T47D (cell line): ENCODE results near the gene TRIM28.
"Not testable (repeated sequence)": the region's sequence is repeated elsewhere in the genome, so short reads cannot be mapped to it uniquely, and the experiment has no call there.

ENCODE experiments used
- DNase-seq, 2 experiments: peaks; one replicate each; pipeline versions ENCODE4 v3.0.0 to v3.0.0-alpha.2; 2011 to 2012; ENCODE audit warnings: low read depth in 1 of 2, low spot score in 1 of 2
- JUND ChIP-seq: IDR thresholded peaks from 2 replicates; pipeline ENCODE4 v1.6.1; 2012; ENCODE audit warnings: low read depth
- in situ Hi-C: cut with HindIII; loops from 2 replicates; pipeline ENCODE4 v1.10.0; 2016; ENCODE audit warnings: low sequenced_read_pairs, low pct_unique_long_range_greater_than_20kb

The TRIM28 gene

DNA sequence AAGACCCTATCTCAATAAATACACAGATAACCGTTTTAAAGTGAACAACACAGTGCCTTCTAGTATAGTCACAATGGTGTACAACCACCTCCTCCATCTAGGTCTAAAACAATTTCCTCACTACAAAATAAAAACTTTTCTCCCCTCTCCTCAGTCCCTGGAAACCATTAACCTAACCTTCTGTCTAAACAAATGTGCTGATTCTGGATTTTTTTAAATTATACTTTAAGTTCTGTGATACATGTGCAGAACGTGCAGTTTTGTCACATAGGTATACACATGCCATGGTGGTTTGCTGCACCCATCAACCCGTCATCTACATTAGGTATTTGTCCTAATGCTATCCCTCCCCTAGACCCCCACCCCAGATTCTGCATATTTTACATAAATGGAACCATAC, 14.5 kb upstream of the TRIM28 start:
- in situ Hi-C loops, result no loop called here
- DNase-seq, result no peak
- TF ChIP-seq JUND, result no peak

DNA sequence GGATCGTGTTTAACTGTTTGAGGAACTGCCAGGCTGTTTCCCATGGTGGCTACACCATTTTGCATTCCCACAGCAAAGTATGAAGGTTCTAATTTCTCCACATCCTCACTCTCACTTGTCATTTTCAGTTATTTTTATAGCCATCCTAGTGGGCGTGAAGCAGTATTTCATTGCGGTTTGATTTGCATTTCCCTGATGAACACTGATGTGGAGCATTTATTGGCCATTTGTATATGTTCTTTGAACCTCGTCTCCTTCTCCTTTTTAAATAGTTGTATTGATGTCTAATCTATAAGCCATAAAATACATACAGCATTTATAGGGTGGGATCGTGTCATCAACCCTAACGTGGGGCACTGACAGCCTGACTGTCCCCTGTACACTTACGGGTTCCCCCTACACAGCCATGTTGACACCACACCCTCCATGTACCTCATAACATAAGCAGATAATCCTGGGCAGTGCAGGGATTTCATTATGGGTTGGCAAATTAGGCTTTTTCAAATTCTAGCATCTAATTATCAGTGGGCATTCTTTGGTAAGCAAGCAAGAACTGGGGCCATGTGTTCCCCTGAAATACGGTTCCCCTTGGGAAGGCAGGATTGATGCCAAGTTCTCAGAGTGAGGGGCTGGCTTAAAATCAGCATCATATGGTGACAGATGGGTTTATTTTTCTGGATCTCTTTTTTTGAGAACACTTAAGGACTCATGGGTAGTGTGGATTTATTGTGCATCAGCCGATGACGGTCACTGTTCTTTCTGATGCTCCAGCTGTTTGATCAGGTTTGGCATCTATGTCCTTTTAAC, 12.6 kb upstream of the TRIM28 start:
- DNase-seq, result no peak
- in situ Hi-C loops, result no loop called here
- no peak for TF ChIP-seq JUND

DNA sequence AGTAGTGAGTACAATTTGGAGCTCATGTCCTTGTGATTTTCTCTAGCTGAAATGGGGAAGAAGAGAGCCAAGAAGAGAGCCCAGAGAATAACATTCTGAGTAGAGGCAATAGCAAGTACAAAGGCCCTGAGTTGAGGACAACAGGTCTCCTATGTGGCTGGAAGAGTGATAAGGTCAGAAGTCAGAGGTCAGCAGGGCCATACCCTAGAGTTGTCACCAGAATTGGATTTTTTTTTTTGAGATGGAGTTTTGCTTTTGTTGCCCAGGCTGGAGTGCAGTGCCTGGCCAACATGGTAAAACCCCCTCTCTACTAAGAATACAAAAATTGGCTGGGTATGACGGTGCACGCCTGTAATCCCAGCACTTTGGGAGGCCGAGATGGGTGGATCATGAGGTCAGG, 8.0 kb upstream of the TRIM28 start:
- in situ Hi-C loops, result no loop called here
- no peak for DNase-seq
- TF ChIP-seq JUND, result no peak

DNA sequence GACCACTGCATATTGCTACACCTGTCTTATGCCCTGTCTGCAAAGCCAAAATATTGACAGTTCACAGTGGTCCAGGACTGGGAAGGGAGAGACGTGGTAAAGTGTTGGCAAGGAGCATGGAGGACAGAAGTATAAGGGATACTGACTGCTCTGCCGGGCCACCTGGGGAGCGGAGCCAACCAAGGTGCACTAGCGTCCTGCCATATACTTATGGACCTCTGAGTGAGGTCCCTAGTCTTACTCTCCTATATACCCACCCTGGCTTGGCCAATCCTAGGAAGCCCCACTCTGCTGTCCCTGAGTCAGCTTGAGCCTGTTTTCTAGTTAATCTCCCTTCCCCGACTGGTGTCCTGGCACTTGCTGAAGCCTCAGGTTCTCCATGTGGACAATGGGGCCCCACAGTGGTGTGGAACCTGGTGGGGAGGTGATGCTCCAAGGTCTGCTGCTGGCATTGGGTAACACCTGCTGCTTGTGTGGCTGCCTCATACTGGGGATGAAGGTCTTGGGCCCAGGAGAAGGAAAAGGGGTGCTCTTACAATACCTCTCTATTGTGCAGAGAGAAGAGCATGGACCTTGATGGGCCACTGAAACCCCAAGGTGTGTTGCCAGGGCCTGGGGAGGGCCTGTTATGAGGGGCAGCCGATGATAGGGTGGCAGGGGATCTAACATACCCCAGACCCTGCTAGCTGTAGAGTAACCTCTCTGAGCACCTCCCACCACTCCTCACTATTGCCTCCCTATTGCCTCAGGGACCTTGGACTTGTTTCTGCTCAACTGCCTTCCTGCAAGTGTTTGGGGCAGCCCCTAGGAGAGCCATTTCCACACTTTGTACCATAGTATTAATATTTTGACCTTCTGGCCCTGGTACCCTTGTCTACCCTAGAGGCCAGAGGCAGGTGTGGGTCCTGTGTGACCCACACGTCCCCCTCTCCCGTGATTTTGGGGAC, 6.7 kb upstream of the TRIM28 start:
- DNase-seq, result no peak
- in situ Hi-C loops, result no loop called here
- TF ChIP-seq JUND, result no peak

DNA sequence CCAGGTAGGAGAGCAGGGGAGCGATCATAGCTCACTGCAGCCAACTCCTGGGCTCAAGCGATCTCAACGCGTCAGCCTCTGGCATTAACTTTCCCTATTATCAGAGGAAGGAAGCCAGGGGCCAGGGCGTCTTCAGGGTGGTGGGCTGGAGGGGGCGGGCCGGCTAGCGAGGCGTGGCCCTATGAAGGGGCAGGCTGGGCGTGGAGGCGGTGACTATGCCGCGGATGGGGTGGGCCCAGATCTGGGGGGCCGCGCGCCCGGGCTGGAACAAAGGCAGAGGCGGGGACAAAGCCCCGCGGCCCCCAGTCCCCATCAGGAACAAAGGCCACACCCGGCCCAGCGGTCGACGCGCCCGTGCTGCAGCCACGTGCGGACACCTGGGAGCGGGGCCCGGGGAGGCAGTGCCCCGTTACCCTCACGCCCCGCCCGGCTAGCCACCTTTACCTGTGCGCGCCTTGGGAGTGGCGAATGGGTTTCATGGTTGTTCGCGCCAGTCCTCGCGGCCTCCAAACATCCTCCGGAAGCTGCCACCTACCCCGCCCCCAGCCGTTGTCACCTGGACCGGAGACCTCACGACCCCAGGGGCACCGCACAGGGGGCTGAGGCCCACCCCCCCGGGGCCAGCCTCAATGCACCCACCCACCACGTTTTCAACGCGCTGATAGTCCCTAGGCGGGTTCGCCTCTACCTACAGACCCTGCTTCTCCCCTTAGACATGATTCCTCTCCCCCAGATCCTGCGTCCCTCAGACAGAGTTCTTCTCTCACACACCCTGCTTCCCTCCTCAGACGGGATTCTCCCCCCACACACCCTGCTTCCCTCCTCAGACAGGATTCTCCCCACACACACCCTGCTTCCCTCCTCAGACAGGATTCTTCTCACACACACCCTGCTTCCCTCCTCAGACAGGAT, 5.4 kb upstream of the TRIM28 start:
- in situ Hi-C loops, result no loop called here
- no peak for TF ChIP-seq JUND
- no peak for DNase-seq

DNA sequence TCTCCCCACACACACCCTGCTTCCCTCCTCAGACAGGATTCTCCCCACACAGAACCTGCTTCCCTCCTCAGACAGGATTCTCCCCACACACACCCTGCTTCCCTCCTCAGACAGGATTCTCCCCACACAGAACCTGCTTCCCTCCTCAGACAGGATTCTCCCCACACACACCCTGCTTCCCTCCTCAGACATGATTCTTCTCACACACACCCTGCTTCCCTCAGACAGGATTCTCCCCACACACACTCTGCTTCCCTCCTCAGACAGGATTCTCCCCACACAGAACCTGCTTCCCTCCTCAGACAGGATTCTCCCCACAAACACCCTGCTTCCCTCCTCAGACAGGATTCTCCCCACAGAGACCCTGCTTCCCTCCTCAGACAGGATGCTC, 4.7 kb upstream of the TRIM28 start:
- in situ Hi-C loops, DNase-seq: not testable (repeated sequence)

DNA sequence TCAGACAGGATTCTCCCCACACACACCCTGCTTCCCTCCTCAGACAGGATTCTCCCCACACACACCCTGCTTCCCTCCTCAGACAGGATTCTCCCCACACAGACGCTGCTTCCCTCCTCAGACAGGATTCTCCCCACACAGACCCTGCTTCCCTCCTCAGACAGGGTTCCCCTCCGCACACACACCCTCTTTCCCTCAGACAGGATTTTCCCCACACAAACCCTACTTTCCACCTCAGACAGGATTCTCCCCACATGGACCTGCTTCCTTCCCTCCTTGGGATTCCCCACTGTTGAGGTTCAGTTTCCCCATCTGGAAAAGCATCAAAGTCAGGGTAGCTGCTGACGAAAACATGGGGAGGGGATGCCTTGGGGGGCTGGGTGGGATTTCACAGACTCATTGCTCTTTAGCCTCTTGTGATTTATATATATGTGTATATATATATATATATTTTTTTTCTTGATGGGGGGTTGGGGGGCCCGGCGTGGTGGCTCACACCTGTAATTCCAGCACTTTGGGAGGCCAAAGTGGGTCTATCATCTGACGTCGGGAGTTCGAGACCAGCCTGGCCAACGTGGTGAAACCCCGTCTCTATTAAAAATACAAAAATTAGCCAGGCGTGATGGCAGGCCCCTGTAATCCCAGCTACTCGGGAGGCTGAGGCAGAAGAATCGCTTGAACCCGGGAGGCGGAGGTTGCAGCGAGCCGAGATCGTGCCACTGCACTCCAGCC, 1.1 kb upstream of the TRIM28 start:
- in situ Hi-C loops, DNase-seq: not testable (repeated sequence)

DNA sequence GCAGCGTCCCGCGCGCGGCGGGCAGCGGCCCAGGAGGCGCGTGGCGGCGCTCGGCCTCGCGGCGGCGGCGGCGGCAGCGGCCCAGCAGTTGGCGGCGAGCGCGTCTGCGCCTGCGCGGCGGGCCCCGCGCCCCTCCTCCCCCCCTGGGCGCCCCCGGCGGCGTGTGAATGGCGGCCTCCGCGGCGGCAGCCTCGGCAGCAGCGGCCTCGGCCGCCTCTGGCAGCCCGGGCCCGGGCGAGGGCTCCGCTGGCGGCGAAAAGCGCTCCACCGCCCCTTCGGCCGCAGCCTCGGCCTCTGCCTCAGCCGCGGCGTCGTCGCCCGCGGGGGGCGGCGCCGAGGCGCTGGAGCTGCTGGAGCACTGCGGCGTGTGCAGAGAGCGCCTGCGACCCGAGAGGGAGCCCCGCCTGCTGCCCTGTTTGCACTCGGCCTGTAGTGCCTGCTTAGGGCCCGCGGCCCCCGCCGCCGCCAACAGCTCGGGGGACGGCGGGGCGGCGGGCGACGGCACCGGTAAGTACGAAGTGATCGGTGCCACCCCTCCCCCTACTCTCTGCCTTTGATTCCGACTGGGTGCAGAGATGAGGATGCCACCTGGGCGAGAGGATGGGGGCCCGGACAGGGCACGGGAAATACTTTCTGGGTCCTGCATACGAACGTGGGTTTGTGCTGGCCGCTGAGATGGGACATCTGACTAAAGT, 874 bp downstream of the TRIM28 start:
- DNase-seq, result peak in 1 of 2 experiments; percentile 65
- in situ Hi-C loops, result no loop called here
- TF ChIP-seq JUND, result no peak

DNA sequence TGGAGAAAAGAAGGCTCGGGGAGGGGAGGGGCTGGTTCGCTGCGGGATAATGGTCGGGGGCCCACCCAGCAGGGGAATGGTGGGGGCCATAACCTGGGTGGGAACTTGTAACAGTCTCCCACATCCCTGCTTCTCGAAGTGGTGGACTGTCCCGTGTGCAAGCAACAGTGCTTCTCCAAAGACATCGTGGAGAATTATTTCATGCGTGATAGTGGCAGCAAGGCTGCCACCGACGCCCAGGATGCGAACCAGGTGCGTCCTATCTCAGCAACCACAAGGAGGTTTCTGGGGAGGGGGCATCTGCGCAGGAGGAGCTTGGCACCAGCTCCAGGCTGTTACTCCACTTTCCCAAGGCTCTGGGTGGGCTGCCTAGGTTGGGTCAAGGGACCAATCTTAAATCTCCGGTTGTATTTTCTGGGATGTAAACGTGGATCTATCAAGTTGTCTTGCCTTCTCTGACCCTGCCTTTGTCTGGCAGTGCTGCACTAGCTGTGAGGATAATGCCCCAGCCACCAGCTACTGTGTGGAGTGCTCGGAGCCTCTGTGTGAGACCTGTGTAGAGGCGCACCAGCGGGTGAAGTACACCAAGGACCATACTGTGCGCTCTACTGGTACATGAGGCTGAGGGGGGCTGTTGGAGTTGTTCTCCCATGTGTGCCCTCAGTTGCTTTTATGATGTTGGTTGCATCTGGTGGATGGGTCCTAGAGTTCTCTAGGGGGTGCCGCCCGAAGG, 1.6 kb downstream of the TRIM28 start:
- in situ Hi-C loops, result no loop called here
- no peak for TF ChIP-seq JUND
- no peak for DNase-seq

DNA sequence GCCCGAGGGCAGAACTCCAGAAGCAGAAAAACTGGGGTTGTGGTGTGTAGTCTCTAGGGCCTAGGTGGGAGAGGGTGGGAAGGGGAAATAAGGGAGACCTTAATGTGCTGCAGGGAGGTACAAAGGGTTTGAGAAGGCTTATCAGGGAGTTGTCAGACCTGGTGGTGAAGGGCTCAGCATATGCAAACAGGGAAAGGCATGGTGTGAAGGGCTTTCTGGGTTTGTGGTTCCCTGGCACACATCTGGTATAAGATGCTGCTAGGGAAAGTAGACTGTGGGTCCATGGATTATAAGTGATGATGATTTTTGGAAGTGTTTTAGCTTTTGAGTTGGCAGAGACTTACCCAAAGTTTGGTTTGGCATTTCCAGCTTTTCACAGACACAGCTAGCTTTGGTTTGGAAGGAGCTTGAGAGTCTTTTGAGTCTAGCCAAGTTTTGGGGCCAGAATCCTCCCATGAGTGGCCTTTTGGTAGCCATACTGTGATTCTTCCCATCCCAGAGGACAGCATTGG, 2.2 kb downstream of the TRIM28 start:
- in situ Hi-C loops, result no loop called here
- DNase-seq, result no peak
- TF ChIP-seq JUND, result no peak
